Aorta (tissue), 5 donors: ENCODE measurements around the gene MRPS5. TPM values are rescaled to one million over a fixed set of nuclear protein-coding genes. Genes with fewer than 3 reads are reported as not detected.

ENCODE experiments used
- ATAC-seq: fragments of 200-7000 bp; cut with Tn5 transposase; one replicate; pipeline ENCODE4 v1.9.1; 2022; ENCODE audit warnings: moderate library complexity; ENCODE audit not compliant: low FRiP score
- DNase-seq, 2 donors: peaks; one replicate each; pipeline ENCODE4 v3.0.0-alpha.2; 2020
- H3K27ac ChIP-seq, 2 donors: one replicate each; pipeline ENCODE4 v1.5.1; 2013; ENCODE audit warnings: low read length in 2 of 2, mild to moderate bottlenecking in 2 of 2, moderate library complexity in 2 of 2, control low read depth in 1 of 2, inconsistent platforms in 1 of 2, low read depth in 1 of 2
- H3K27me3 ChIP-seq, 2 donors: one replicate each; pipeline ENCODE4 v1.6.1; 2013; ENCODE audit warnings: control low read depth in 1 of 2, low read length in 1 of 2, mild to moderate bottlenecking in 1 of 2, moderate library complexity in 1 of 2; ENCODE audit not compliant: insufficient read depth in 2 of 2, control insufficient read depth in 1 of 2
- H3K36me3 ChIP-seq, 2 donors: one replicate each; pipeline ENCODE4 v1.6.1; 2013; ENCODE audit warnings: control low read depth in 1 of 2, low read length in 1 of 2, mild to moderate bottlenecking in 1 of 2; ENCODE audit not compliant: insufficient read depth in 2 of 2, control insufficient read depth in 1 of 2
- H3K4me1 ChIP-seq, 2 donors: one replicate each; pipeline ENCODE4 v1.6.1; 2013; ENCODE audit warnings: low read length in 2 of 2, control low read depth in 1 of 2, mild to moderate bottlenecking in 1 of 2, moderate library complexity in 1 of 2; ENCODE audit not compliant: insufficient read depth in 2 of 2, control insufficient read depth in 1 of 2
- H3K4me3 ChIP-seq, 2 donors: one replicate each; pipeline ENCODE4 v1.5.1; 2013; ENCODE audit warnings: low read length in 2 of 2, control low read depth in 1 of 2, mild to moderate bottlenecking in 1 of 2
- H3K9me3 ChIP-seq: one replicate; pipeline ENCODE4 v1.6.1; 2013; ENCODE audit warnings: mild to moderate bottlenecking, low read length; ENCODE audit not compliant: control insufficient read depth
- WGBS, 2 donors: extraction: QIAGEN DNeasy Blood & Tissue Kit; methylation state at CpG; one replicate each; pipeline ENCODE4 v1.1.7; 2013; 5-methylcytosine and 5-hydroxymethylcytosine counted together
- intact Hi-C, 2 donors: fragments of 100-400 bp; cut with DNase I; formaldehyde crosslinking; loops; one replicate each; pipeline versions ENCODE4 v1.14.2 to v1.15.0; 2022
- polyA plus RNA-seq, 2 donors: library from polyadenylated mRNA; stranded (reverse); fragments of 200-250 nt; gene quantifications; one replicate each; pipeline ENCODE4 v1.2.3, GENCODE V29; 2013
- total RNA-seq, 2 donors: library from RNA; stranded (reverse); fragmentation: NEBNext Ultra II Directional; extraction: Animal tissue kit (Norgen Biotek cat#: 25700); gene quantifications; one replicate each; pipeline ENCODE4 v1.2.1, GENCODE V29; 2021
- donor health status: healthy with polysubstance abuse.
- donor health status: Bipolar disorder and iron deficiency.
- donor health status: DM: no; HTN: no; CAD: no.
- donor health status: DM: no; HTN: no; CAD: no.
- donor health status: DM: yes; HTN: yes; CAD: no.

Gene MRPS5
- total and polyA plus RNA-seq, 4 donors = 31.2 to 57.1 (median 36.3) TPM

- 78% methylated on average over 14 to 15 of the region's 15 CpGs for WGBS, 2 donors
- Histone ChIP-seq H3K27ac (no peak overlapping the region), H3K4me3 (no peak overlapping the region), H3K4me1 (no peaks in the 10 kb centered on the region), H3K9me3 (no peaks in the 10 kb centered on the region), H3K36me3 (no peaks in the 10 kb centered on the region), H3K27me3 (no peaks in the 10 kb centered on the region)
- intact Hi-C loops = no loop called here
- ATAC-seq (no peak), DNase-seq (peak in 1 of 2 donors; percentile 16)
These were observed 72.6 kb downstream of the MRPS5 start for GRCh38 chr2:95048825-95049682.

GRCh38 chr2:95047629-95048510 lies 73.7 kb downstream of the MRPS5 start:
- no peak overlapping the region for H3K27ac ChIP-seq
- peak in 1 of 2 donors; percentile 41 for DNase-seq
- no peaks in the 10 kb centered on the region for H3K27me3 ChIP-seq
- no peak for ATAC-seq
- H3K36me3 ChIP-seq = no peaks in the 10 kb centered on the region
- WGBS, 2 donors = 80 to 83% methylated on average over 17 of the region's 17 CpGs
- intact Hi-C loops = no loop called here
- H3K4me3 ChIP-seq = no peak overlapping the region
- no peaks in the 10 kb centered on the region for H3K9me3 ChIP-seq
- no peaks in the 10 kb centered on the region for H3K4me1 ChIP-seq

DNA sequence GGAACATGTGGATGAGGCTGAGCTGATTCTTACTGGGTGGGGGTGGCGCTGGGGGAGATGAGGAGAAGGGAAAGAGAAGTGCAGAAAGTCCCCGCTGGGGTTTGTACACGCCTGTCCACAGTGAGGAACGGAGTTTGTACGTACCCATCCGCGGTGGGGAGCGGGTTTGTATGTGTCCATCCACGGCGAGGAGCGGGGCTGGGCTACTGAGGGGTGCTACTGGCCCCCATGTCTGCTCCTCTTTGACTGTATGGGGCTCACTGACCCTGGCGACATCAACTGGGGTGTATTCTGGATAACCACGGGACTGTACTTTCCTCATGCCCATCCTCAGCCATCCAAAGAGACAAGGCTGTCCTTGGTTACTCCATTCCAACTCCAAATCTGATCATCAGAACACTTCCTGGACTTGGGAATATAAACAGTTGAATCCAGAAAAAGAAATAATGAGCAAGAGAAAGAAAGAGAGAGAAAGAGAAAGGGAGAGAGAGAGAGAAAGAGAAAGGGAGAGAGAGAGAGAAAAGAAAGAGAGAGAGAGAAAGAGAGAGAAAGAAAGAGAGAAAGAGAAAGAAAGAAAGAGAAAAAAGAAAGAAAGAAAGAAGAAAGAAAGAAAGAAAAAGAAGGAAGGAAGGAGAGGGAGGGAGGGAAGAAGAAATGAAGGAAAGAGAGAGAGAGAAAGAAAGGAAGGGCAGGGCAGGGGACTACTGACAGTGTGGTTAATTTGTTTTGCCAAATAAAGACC lies 75.1 kb downstream of the MRPS5 start:
- intact Hi-C loops = no loop called here
- peak in 1 of 2 donors; percentile 59 for DNase-seq
- 91 to 92% methylated on average over 13 of the region's 13 CpGs for WGBS, 2 donors

DNA sequence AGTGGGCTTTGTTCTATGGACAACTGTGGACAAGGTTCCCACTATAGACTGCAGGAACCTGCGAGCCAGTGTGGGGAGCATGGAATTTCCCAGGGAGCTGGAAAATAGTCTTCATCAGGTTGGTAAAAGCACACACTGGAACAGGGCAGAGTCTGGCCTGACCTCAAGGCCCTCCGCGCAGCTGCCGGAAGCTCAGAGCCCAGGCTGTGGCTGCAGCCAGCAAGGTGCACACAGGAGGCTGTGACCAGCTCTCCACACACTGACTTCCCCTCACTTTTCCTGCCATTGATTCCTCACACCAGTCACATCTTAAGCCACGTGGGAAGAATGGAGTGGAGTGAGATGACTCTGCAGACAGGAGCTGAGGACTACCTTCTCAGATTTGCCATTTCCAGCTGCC lies 77.0 kb downstream of the MRPS5 start:
- Histone ChIP-seq H3K9me3 (no peaks in the 10 kb centered on the region), H3K27ac (no peak overlapping the region), H3K27me3 (no peaks in the 10 kb centered on the region), H3K36me3 (no peaks in the 10 kb centered on the region), H3K4me1 (no peaks in the 10 kb centered on the region), H3K4me3 (no peak overlapping the region)
- WGBS, 2 donors = 93 to 94% methylated on average over 5 of the region's 5 CpGs
- ATAC-seq (no peak), DNase-seq (peak in 1 of 2 donors; percentile 22)
- intact Hi-C loops = no loop called here

More for the DNA sequence above, 75.1 kb downstream of the MRPS5 start:
- H3K27me3 ChIP-seq = no peaks in the 10 kb centered on the region
- no peak overlapping the region for H3K27ac ChIP-seq
- H3K4me3 ChIP-seq = no peak overlapping the region
- no peak for ATAC-seq
- no peaks in the 10 kb centered on the region for H3K9me3 ChIP-seq
- H3K36me3 ChIP-seq = no peaks in the 10 kb centered on the region
- H3K4me1 ChIP-seq = no peaks in the 10 kb centered on the region

GRCh38 chr2:95043300-95044093 lies 78.1 kb downstream of the MRPS5 start:
- intact Hi-C loops = no loop called here
- Histone ChIP-seq H3K4me3 (no peak overlapping the region), H3K36me3 (no peaks in the 10 kb centered on the region), H3K4me1 (no peaks in the 10 kb centered on the region), H3K27ac (no peak overlapping the region), H3K9me3 (no peaks in the 10 kb centered on the region), H3K27me3 (no peaks in the 10 kb centered on the region)
- ATAC-seq (peak; percentile 66), DNase-seq (peak; percentile 85 to 88)
- WGBS, 2 donors = 34% methylated on average over 16 to 17 of the region's 17 CpGs

- Histone ChIP-seq H3K27me3 (no peaks in the 10 kb centered on the region), H3K4me3 (no peak overlapping the region), H3K27ac (no peak overlapping the region), H3K9me3 (no peaks in the 10 kb centered on the region), H3K4me1 (no peaks in the 10 kb centered on the region), H3K36me3 (no peaks in the 10 kb centered on the region)
- DNase-seq (no peak), ATAC-seq (peak; percentile 5)
- WGBS, 2 donors = 80 to 81% methylated on average over 7 of the region's 7 CpGs
- intact Hi-C loops = no loop called here
These were observed 78.9 kb downstream of the MRPS5 start for GRCh38 chr2:95042472-95043271.

DNA sequence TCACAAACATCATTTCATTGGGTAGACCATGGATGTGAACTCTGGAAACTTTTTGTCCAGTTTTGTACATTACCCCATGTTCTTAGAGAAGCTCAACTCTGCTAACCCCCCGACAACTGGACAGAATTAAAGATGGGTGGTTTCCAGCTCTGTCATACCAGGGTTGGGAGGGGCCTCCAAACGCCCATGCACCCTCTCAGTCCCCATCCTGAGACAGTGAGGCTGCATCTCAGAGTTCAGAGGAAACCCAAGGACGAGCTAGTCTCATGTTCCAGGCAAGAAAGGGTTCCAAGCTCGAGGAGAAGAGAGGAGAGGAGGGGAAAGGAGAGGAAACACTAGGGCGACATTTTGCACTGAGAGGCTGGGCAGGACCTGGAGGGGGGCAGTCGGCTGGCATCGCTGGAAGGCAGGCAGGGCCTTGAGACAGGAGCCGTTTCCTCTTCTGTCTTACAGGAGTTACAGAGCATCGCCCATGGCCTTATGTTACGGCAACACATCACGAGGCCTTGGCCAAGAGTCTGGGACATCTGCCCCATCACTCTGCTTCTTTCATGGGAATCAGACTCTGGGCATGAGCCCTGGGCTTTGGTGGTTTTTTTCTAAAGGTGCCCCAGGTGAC lies 79.7 kb downstream of the MRPS5 start:
- no peaks in the 10 kb centered on the region for H3K36me3 ChIP-seq
- no peak overlapping the region for H3K4me3 ChIP-seq
- H3K4me1 ChIP-seq = no peaks in the 10 kb centered on the region
- ATAC-seq (no peak), DNase-seq (no peak)
- H3K27me3 ChIP-seq = no peaks in the 10 kb centered on the region
- intact Hi-C loops = no loop called here
- H3K27ac ChIP-seq = no peak overlapping the region
- WGBS, 2 donors = 88 to 89% methylated on average over 11 of the region's 11 CpGs
- no peaks in the 10 kb centered on the region for H3K9me3 ChIP-seq
